Stimulated activated CD4-positive, alpha-beta T cell treated with anti-CD3 and anti-CD28 coated beads, Interleukin-2, amount 100 ng/mL, for 4 hours (primary cell): Measurements from ENCODE around the gene ARF4.
"Not testable (repeated sequence)": the region's sequence is repeated elsewhere in the genome, so short reads cannot be mapped to it uniquely, and the experiment has no call there.

ENCODE experiments used
- DNase-seq: peaks from one replicate; pipeline ENCODE4 v3.0.0-alpha.2; 2020; ENCODE audit warnings: low read depth

Gene ARF4

DNA sequence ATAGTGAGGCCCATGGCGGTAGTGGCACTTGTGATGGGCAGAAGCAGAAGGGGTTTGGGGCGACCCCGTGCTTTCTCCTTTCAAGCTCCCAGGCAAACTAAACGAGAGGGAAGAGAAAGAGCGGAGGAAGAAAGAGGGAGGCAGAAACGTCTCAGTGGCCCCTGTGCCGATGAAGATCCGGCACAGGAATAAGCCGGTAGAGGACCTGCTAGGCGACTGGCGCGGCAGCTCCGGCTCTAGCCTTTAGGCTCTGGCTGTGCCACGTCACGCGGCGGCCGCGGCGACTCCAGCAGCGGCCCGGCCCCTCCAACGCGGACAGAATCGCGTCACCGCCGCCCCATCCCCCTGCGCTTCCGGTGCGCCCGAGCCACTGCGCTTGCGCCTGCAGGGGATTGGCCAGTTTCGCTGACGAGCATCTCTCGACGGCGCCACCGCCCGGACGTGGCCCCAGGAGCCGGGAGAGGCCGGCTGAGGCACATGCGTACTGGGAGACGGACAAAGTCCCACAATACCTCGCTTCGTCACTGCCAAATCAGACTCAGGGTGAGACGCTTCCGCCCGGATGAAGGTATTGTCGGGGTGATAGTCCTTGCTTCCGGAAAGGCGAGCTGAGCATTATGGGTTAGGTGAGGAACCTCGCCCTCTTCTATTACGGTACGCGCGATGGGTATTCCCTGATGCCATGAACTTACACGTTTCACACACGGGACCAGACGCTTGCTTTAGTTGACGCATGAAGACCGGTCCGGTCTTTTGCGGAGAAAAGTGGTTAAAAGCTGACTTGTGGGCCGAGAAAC, at the start of gene ARF4:
TSS of gene ARF4 (minus strand) at position 218 of the 797 bp plus-strand sequence. CDS start at position 14, 204 bp downstream.
- peak; percentile 99 for DNase-seq

DNA sequence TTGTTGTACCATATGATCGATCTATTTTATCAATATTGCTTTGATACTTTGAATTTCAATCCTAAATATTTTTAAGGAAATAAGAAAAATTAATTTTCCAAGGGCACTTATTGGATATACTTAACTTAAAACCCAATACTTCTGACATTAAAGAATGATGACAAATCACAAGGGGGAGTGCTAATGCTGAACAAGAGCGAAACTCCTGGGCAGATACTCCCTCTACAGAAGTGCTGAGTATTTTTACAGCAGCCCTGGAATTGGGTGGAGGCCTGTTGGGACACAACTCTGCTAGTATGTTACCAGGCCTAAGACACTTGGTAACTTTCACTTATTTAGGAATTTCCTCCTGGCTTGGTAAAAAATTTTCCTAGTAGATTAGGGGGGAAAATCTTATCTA, 49.6 kb upstream of the ARF4 start:
- no peak for DNase-seq

DNA sequence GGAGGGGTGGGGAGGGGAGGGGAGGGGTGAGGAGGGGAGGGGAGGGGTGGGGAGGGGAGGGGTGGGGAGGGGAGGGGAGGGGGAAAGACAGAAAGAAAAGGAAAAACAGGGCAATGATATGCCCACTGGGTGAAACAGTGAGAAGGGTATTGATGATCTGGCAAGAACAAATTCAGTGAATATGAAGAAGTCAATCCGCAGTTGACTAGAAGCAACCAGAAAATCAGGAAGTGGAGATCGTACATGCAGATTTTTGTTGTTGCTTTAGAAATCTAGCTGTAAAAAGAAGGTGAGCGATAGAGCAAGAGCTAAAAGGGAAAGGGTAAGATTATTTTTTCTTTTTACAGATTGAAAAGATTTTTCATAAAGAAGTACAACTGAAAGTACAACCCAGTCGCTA, 47.6 kb upstream of the ARF4 start:
- no peak for DNase-seq

DNA sequence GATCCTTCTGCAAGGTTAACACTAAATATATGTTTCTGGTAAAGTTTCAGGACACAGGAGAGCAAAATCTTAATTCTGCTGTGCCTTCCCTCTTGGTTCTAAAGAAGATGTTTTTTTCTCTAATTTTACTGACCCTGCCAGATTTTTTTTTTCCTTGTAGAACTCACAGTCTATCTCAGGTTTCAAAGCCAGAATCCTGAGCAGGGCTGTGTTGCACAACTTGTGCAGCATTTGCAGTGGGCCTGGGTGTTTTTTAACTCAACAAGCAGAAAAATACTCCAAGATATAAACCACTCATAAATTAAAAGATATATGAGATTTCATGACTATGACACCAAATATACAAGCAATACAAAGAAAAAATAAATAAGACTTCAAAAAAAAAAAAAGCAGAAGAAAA, 40.2 kb upstream of the ARF4 start:
- DNase-seq = no peak

DNA sequence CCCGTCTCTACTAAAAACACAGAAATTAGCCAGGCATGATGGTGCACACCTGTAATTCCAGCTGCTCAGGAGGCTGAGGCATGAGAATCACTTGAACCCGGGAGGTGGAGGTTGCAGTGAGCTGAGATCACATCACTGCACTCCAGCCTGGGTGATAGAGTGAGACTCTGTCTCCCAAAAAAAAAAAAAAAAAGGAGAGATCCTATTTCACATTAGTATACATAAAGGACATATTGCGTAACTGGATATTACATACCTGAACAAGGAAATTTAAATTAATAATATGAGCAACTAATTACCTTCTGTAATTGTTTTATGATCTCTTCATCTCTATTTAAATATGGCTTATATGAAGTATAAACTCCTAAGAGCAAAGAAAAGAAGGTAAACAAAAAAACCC, 37.1 kb upstream of the ARF4 start:
- DNase-seq = not testable (repeated sequence)

DNA sequence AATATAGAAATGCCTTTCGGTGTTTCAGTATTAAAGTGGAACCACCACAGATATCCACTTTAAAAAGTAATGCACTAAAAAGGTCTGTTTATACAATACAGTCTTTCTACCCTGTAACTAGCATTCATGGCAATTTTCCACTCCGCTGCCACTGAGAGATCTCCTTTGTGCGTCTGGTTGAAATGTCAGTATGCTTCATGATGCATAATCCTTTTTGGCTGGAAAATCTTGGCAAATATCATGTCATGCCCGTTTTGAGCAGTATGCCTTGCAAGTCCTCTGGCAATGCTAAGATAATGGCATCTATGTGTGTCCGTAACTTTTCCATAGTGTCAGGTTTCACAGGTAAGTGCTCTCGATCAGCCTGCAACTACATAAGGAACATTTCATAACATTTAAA, 30.8 kb upstream of the ARF4 start:
- DNase-seq = no peak

DNA sequence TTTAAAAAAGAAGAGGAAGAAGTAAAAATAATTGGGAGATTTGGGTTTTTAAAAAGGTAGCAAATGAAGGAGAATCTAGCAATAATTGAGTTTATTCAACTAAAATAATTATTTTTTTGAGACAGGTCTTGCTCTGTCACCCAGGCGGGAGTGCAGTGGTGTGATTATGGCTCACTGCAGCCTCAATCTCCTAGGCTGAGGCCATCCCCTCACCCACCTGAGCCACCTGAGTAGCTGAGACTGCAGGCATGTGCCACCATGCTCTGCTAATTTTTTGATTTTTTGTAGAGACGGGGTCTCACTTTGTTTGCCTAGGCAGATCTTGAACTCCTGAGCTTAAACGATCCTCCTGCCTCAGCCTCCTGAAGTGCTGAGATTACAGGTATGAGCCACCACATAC, 27.7 kb upstream of the ARF4 start:
- DNase-seq = no peak

DNA sequence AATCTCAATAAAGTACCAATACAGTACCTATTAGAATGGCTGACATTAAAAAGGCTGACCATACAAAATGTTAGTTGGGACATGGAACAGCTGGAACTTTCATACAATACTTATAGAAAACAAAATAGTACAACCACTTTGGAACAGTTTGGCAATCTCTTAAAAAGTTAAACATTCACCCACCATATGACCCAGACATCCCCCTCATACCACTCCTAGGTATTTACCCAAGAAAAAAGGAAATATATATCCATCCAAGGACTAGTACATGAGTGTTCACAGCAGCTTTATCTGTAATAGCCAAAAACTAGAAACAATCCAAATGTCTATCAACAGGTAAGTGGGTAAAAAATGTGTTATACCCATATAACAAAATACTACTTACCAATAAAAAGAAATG, 25.2 kb upstream of the ARF4 start:
- no peak for DNase-seq

DNA sequence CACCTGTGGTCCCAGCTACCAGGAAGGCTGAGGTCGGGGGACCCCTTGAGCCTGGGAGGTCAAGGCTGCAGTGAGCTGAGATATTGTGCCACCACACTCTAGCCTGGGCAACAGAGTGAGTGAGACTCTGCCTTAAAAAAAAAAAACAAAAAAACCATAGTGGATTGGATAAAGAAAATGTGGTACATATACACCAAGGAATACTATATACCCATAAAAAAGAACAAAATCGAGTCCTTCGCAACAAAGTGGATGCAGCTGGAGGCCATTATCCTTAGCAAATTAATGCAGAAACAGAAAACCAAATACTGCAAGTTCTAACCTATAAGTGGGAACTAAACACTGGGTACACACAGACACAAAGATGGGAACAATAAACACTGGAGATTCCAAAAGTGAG, 20.6 kb upstream of the ARF4 start:
- DNase-seq = no peak

DNA sequence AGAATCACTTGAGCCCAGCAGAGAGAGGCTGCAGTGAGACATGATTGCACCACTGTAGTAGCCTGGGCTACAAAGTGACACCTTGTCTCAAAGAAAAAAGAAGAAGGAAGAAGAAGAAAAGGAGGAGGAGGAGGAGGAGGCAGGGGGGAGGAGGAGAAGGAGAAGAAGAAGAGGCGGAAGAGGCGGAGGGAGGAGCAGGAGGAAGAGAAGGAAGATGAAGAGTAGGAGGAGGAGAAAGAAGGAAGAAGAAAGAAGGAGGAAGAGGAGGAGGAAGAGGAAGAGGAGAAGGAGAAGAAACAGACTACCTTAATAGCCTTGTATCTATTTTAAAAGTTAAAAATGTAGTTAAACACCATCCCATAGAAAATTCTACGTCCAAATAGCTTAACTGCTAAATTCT, 19.1 kb upstream of the ARF4 start:
- DNase-seq = no peak

DNA sequence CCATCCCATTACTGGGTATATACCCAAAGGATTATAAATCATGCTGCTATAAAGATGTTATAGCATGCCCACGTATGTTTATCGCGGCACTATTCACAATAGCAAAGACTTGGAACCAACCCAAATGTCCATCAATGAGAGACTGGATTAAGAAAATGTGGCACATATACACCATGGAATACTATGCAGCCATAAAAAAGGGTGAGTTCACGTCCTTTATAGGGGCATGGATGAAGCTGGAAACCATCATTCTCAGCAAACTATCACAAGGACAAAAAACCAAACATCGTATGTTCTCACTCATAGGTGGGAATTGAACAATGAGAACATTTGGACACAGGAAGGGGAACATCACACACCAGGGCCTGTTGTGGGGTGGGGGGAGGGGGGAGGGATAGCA, 14.7 kb upstream of the ARF4 start:
- not testable (repeated sequence) for DNase-seq

DNA sequence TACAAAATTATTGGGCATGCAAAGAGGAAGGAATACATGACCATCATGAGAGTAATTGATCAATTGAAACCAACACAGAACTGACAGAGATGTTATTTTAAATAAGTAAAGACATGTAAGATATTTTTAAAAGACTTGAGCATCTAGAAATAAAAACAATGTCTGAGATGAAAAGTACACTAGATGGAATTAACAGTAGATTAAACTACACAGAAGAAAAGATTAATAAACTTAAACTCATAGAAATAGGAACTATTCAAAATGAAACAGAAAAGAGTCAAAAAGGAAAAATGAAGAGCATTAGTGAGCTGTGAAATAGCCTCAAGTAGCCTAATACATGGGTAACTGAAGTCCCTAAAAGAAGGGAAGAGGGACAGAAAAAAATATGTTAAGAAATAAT, 8.5 kb upstream of the ARF4 start:
- no peak for DNase-seq

DNA sequence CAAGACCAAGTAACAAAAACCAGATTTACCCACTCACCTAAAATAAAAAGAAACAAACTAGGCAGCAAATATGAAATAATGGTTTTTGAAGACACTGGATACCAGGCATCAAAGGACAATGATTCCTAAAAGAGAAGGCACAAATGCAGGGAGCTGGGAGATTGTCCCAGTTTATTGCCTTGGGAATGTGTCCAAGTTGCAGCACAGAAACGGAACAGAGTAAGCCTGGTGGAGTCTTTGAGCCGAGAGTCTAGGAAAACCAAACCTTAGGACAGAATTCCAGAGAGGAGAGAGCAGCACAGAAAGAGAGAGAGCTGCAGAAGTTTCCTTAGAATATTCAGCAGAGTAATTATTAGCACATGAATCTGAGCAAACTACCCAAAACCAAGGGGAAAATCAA, 7.8 kb upstream of the ARF4 start:
- no peak for DNase-seq

DNA sequence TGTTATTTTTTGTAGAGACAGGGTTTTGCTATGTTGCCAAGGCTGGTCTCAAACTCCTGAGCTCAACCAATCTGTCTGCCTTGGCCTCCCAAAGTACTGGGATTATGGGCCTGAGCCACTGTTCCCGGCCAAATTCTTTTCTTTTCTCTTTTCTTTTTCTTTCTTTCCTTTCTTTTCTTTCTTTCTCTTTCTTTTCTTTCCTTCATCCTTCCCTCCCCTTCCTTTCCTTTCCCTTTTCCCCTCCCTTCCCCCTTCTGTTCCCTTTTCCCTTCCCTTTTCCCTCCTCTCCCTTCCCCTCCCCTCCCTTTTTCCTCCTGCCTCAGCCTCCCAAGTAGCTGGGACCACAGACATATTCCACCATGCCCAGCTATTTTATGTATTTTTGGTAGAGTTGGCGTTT, 3.1 kb upstream of the ARF4 start:
- DNase-seq = no peak

DNA sequence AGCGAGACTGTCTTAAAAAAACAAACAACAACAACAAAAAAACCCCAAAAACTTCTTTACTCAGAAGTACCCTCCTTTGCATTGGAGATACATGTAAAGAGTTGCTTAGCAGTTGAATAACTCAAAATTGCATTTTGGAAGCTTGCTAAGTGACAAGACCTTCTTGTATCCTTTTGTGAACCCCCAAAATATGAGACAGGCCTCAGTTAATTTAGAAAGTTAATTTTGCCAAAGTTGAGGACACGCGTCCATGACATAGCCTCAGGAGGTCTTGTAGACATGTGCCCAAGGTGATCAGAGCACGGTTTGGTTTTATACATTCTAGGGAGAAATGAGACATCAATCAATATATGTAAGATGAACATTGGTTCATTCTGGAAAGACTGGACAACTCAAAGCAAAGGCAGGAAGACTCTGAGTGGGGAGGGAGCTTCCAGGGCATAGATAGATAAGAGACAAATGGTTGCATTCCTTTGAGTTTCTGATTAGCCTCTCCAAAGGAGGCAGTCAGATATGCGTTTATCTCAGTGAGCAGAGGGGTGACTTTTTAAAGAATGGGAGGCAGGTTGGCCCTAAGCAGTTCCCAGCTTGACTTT, 1.7 kb upstream of the ARF4 start:
- DNase-seq = no peak

DNA sequence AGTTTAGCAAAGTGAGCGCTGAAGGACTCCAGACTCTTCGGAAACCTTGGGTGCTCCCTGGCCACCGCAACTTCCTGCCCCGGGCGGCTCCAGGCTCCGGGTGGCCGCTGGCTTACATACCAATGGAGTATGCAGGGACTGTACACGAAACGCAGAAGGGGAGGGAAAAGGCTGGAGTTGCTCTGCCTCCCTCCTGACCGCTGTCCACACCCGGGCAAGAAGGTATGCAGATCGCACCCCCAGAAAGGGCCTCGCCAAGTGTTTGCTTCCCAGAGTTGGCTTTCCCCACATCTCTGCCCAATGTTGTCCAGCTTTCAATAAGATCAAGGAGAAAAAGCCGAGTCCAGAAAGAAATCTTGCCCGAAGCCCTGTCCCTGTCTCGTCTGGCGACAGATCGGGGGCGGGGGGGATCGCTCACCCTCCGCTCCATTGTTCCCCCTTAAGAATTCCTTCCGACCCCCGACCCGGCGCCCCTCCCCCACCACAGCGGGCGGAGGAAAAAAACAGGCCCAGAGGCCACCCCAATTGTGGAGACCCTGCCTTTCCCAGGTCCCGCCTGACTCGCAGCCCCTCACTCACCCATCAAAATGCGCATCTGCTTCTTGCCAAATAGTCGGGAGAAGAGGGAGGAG, 533 bp downstream of the ARF4 start:
- peak; percentile 24 for DNase-seq

DNA sequence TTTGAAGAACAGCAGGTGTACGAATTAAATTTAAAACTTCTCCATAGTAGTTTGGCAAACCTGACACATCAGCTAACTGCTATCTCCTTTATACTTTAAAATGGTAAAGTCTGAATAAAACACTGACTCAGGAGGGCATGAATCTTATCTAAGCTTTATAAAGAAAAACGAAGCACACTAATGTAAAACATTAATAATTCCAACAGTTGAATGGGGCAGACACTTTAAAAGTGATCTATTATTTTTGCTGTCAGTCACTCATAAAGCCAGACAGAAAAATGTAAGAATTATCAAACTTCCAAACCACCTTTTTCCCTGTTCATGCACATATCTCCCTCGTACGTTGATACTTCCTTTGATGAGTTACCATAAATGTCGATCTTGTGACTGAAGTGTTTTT, 2.6 kb downstream of the ARF4 start:
- no peak for DNase-seq

DNA sequence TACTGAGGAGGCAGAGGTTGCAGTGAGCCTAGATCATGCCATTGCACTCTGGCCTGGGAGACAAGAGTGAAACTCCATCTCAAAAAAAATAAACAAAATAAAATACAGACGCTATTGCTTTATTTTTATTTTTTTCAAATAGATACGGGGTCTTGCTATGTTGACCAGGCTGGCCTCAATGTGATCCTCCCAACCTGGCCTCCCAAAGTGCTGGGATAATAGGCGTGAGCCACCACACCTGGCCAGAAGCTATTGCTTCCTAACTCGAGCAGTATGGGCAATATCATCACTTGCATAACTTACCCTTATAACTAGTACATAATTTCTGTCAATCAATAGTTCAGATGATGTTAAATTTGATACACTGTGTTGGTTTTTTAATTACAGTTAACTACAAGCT, 3.0 kb downstream of the ARF4 start:
- DNase-seq = no peak

DNA sequence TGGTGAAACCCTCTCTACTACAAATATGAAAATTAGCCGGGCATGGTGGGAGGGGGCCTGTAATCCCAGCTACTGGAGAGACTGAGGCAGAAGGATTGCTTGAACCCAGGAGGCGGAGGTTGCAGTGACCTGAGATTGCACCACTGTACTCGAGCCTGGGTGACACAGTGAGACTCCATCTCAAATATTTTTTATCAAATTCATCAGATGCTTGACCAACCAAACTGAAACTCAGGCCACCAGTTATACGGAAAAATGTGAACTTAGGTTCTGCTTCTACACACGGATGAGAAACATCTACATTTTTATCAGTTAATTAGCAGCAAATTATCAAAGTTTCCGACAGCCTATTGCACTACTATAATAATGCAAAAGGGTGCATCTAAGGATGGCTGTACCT, 4.8 kb downstream of the ARF4 start:
- DNase-seq = no peak

DNA sequence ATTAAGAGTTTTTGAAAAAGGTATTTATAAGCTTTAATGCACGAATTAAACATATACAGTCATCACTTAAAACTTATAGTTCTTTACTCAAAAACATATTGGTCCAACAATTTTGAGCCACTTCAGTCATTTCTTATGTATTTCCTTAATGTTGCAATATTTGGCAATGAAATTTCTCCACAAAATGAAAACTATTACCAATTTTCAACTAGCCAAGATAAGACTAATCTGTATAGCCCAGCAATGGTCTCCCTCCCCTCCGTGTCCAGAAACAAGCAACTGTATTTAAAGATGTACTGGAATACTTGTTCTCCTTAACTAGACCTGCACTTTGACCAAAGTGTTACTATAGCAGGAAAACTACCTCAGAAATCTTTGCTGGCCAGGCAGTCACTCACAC, 9.2 kb downstream of the ARF4 start:
- DNase-seq = no peak

DNA sequence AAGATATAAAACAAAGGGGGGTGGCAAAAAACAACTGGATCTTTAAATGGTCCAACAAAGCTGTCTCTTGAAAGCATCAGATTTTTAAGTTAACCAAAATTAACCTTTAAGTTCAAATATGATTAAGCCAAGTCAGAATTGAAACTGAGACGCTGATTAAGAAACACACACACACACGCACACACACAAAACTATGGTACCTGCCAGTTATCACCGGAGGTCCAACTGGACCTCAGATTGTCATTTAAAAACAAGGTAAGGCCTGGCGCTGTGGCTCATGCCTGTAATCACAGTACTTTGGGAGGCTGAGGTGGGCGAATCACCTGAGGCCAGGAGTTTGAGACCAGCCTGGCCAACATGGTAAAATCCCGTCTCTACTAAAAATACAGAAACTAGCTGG, 10.4 kb downstream of the ARF4 start:
- no peak for DNase-seq

DNA sequence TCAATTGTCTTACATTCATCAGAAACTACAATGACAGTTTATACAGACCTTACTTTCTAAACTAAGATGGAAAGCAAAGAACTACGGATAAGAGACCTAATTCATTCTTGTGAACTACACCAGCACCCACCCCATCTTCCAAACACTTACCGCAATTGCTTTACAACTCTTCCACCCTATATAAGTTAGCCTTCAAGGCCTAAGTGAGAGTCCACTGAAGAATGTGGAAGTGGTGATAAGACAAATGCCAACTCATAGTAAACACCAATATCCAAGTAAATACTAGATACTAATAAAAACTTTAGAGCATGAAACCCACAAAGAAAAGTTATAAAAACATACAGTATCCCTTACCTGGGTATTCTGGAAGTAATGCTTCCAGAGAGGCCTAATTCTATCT, 13.6 kb downstream of the ARF4 start:
- DNase-seq = no peak

DNA sequence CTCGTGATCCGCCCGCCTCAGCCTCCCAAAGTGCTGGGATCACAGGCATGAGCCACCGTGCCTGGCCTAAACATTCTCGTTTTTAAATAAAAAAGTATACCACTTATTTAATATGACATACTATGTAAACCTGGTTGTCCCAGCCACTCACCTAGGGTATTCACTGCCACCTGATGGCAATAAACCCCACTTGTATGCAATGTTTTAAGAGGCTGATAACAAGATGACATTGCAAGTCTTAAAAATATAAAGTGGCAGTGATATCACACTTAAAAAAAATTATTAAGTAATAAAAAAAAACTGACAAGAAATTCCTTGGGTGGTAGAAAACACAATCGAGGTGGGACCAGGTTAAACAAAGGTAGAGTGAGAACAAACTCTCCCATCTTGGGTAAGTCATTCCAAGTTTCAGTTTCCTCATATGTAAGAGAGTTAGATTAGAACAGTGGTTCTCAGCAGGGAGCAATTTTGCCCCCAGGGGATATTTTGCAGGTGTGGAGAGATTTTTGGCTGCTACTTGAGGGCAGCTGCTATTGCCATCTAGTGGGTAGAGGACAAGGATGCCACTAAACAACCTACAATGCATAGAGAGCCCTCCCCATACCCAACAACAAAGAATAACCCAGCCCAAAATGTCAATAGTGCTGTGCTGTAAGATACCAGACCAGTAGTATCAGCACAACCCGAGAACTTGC, 14.5 kb downstream of the ARF4 start:
- no peak for DNase-seq
